ENCODE data around the gene SHMT2.

SHMT2 gene

DNA sequence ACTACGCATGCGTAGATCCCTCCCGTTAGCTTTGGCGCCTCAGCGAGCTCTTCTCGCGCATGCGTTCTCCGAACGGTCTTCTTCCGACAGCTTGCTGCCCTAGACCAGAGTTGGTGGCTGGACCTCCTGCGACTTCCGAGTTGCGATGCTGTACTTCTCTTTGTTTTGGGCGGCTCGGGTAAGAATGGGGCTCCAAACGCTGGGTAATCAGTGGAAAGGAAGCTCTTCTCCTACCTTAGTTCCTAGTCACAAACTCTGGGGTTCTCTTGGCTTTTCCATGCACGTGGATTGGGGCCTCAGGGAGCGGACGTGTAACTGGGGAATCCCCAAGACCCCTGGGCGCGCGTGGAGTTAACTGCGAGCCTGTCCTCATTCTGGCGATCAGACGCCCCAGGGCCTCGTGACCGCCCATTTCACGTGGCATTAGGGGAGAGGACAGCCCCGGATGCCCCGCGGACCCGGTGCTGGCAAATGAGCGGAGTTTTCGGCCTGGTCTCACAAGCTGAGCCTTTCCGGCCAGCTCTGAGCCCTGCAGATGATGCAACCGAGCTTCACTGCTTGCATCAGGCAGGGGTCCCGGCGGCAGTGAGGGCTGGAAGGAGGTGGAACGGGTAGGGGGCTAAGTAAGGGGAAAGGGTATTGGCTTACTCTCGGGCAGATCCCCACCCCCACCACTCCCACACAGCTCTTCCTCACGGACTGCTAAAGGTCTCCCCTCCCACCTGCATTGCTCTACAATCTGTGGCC is at the start of gene SHMT2:
Gene SHMT2 (plus strand): TSS at position 78 of the 747 bp plus-strand sequence. CDS start 68 bp downstream, at position 146.
- in situ Hi-C loops (cut with MboI; ENCODE audit: low pct_unique_long_range_greater_than_20kb, low sequenced_read_pairs, unreplicated experiment) = no loop called here
- DNase-seq (ENCODE audit: low spot score) = peak; percentile 99
- TF ChIP-seq, protein P1, sequence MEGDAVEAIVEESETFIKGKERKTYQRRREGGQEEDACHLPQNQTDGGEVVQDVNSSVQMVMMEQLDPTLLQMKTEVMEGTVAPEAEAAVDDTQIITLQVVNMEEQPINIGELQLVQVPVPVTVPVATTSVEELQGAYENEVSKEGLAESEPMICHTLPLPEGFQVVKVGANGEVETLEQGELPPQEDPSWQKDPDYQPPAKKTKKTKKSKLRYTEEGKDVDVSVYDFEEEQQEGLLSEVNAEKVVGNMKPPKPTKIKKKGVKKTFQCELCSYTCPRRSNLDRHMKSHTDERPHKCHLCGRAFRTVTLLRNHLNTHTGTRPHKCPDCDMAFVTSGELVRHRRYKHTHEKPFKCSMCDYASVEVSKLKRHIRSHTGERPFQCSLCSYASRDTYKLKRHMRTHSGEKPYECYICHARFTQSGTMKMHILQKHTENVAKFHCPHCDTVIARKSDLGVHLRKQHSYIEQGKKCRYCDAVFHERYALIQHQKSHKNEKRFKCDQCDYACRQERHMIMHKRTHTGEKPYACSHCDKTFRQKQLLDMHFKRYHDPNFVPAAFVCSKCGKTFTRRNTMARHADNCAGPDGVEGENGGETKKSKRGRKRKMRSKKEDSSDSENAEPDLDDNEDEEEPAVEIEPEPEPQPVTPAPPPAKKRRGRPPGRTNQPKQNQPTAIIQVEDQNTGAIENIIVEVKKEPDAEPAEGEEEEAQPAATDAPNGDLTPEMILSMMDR (IDR thresholded peaks at IDR 0.05; ENCODE audit: extremely low read depth, insufficient read depth, missing control alignments) = no peak

DNA sequence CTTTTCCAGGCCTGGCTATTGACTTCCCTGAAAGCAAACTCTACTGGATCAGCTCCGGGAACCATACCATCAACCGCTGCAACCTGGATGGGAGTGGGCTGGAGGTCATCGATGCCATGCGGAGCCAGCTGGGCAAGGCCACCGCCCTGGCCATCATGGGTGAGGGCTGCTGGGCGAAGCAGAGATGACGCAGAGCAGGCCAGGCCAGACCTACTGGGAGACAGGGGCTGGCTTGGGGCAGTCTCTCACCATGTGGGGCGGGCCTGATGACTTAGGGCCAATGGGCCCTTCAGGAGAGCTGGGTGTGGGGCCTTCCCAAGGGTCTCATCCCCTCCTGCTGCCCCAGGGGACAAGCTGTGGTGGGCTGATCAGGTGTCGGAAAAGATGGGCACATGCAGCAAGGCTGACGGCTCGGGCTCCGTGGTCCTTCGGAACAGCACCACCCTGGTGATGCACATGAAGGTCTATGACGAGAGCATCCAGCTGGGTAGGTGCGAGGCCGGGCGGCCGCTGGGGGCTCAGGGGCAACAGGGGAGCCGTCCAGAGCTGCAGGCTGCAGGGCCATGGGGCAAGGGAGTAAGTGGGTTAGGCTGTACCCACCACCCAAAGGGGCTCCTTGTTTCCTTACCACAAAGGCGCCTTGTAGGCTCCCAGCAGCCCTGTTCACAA is 49.1 kb upstream of the SHMT2 start:
- in situ Hi-C loops (cut with MboI; ENCODE audit: low pct_unique_long_range_greater_than_20kb, low sequenced_read_pairs, unreplicated experiment) = loop anchor here (5.0 kb wide), 1 partner anchor 58 kb away; no protein-coding TSS in a partner anchor
- TF ChIP-seq, protein P1 (IDR thresholded peaks at IDR 0.05; ENCODE audit: extremely low read depth, insufficient read depth, missing control alignments) = no peak
- DNase-seq (ENCODE audit: low spot score) = no peak

DNA sequence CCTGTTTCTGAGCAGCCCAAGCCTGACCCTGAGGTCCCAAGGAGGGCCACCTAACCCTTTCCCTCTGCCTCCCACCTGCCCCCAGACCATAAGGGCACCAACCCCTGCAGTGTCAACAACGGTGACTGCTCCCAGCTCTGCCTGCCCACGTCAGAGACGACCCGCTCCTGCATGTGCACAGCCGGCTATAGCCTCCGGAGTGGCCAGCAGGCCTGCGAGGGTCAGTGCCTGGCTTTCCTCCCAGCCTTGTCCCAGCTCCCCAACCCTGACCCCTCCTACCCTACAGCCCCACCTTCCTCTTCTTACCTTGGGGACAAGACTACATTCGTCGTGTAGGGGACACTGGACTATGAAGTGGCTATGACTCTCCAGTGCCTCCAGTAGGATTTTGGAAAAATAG is 48.4 kb upstream of the SHMT2 start:
- in situ Hi-C loops (cut with MboI; ENCODE audit: low pct_unique_long_range_greater_than_20kb, low sequenced_read_pairs, unreplicated experiment) = loop anchor here (5.0 kb wide), 1 partner anchor 59 kb away; no protein-coding TSS in a partner anchor
- DNase-seq (ENCODE audit: low spot score) = no peak

DNA sequence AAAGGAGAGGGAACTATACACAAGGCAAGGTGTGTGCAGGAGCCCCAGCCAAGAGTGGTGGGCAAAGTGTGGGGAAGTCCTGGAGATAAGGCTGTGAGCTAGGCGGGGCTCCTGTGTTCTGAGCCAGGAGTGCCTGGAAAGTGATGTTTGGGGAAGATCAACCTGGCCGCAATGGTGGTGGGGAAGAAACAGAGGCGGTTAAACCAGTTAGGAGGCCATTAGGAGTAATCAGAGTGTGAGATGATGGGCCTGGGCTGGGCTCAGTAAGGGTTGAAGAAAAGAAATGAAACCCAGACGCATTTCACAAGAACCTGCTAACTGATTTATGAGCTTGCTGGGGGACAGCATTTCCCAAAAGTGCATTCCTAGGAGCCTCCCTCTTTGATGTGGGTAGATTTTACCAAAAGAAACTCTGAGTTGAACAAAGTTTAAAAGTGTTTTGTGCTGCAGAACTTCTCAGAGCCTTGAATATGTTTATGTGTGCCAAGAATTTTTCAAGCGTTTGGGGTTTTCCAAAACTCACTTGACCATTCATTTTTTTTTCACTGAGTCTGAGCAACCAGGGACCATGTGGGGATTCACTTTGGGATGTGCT is 47.9 kb upstream of the SHMT2 start:
- in situ Hi-C loops (cut with MboI; ENCODE audit: low pct_unique_long_range_greater_than_20kb, low sequenced_read_pairs, unreplicated experiment) = loop anchor here (5.0 kb wide), 1 partner anchor 59 kb away; no protein-coding TSS in a partner anchor

More for the DNA sequence above, 48.4 kb upstream of the SHMT2 start:
- TF ChIP-seq, protein P1 (IDR thresholded peaks at IDR 0.05; ENCODE audit: extremely low read depth, insufficient read depth, missing control alignments) = no peak

DNA sequence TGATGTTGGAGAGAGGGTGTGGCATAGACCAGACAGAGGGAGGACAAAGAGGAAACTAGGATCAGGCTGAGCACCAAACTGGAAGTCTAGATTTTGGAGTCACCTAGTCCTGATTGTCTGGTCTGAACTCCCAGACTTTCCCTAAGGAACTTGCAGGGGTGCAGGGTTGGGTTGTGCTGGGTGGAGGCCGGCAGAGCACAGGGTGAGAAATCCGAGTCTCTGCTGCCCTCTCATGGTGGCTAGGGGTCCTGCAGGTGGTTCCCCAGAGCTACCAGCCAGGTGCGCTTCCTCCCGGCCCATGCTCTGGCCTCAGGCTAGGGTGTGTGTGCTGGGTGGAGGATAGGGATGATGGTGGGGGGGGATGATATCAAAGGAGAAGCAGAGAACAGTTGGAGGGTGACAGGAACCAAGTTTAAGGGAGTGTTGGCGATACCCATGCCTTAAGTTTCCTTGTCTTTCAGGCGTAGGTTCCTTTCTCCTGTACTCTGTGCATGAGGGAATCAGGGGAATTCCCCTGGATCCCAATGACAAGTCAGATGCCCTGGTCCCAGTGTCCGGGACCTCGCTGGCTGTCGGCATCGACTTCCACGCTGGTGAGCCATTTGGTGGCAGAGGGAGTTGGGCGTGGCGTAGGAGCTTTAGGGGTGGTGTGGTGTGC is 46.5 kb upstream of the SHMT2 start:
- TF ChIP-seq, protein P1 (IDR thresholded peaks at IDR 0.05; ENCODE audit: extremely low read depth, insufficient read depth, missing control alignments) = peak; percentile 97
- DNase-seq (ENCODE audit: low spot score) = peak; percentile 97
- in situ Hi-C loops (cut with MboI; ENCODE audit: low pct_unique_long_range_greater_than_20kb, low sequenced_read_pairs, unreplicated experiment) = loop anchor here (5.0 kb wide), 1 partner anchor 61 kb away; no protein-coding TSS in a partner anchor

More for the DNA sequence above, 47.9 kb upstream of the SHMT2 start:
- no peak for DNase-seq (ENCODE audit: low spot score)
- TF ChIP-seq, protein P1 (IDR thresholded peaks at IDR 0.05; ENCODE audit: extremely low read depth, insufficient read depth, missing control alignments) = no peak
